Stimulated activated CD8-positive, alpha-beta memory T cell treated with anti-CD3 and anti-CD28 coated beads, Interleukin-12 subunit alpha, Interleukin-12 subunit beta, amount 100 ng/mL, for 4 hours (primary cell): ENCODE data around the gene INPP5E.

Source experiments
- DNase-seq: peaks from one replicate; pipeline ENCODE4 v3.0.0-alpha.2; 2020; ENCODE audit warnings: low read depth

INPP5E gene

GRCh38 chr9:136472640-136473353, 33.2 kb upstream of the INPP5E start:
- DNase-seq: no peak

GRCh38 chr9:136471802-136472487, 32.3 kb upstream of the INPP5E start:
- DNase-seq: no peak

GRCh38 chr9:136470792-136471469, 31.3 kb upstream of the INPP5E start:
- no peak for DNase-seq

- no peak for DNase-seq
Observed at GRCh38 chr9:136470356-136470755, 30.7 kb upstream of the INPP5E start.

- no peak for DNase-seq
Observed at GRCh38 chr9:136467766-136468165, 28.1 kb upstream of the INPP5E start.

- DNase-seq: no peak
Observed at GRCh38 chr9:136466155-136466541, 26.5 kb upstream of the INPP5E start.

GRCh38 chr9:136465500-136466154, 26.0 kb upstream of the INPP5E start:
- no peak for DNase-seq

- DNase-seq: no peak
Observed at GRCh38 chr9:136464241-136464640, 24.6 kb upstream of the INPP5E start.

- DNase-seq: no peak
Observed at GRCh38 chr9:136463578-136463977, 23.9 kb upstream of the INPP5E start.

GRCh38 chr9:136462664-136463063, 23.0 kb upstream of the INPP5E start:
- no peak for DNase-seq

GRCh38 chr9:136460772-136461325, 21.2 kb upstream of the INPP5E start:
- no peak for DNase-seq

GRCh38 chr9:136459425-136459824, 19.8 kb upstream of the INPP5E start:
- no peak for DNase-seq

- DNase-seq: no peak
Observed at GRCh38 chr9:136457326-136457725, 17.7 kb upstream of the INPP5E start.

- no peak for DNase-seq
Observed at GRCh38 chr9:136456258-136456657, 16.6 kb upstream of the INPP5E start.

GRCh38 chr9:136455043-136456002, 15.7 kb upstream of the INPP5E start:
- no peak for DNase-seq

GRCh38 chr9:136454026-136454796, 14.6 kb upstream of the INPP5E start:
- DNase-seq: no peak

GRCh38 chr9:136453326-136453725, 13.7 kb upstream of the INPP5E start:
- DNase-seq: no peak

- DNase-seq: no peak
Observed at GRCh38 chr9:136451221-136451877, 11.7 kb upstream of the INPP5E start.

GRCh38 chr9:136448655-136449054, 9.0 kb upstream of the INPP5E start:
- no peak for DNase-seq
